Subcutaneous abdominal adipose tissue (tissue), 5 donors: ENCODE measurements around the gene CYBC1.

ENCODE experiments used
- H3K27ac ChIP-seq: one replicate; pipeline ENCODE4 v1.7.0; 2013; ENCODE audit warnings: low read depth, mild to moderate bottlenecking, inconsistent platforms, low read length, moderate library complexity
- H3K27me3 ChIP-seq, 5 donors: one replicate each; pipeline ENCODE4 v1.7.0; 2013; ENCODE audit warnings: low read length in 5 of 5, inconsistent platforms in 1 of 5; ENCODE audit not compliant: control insufficient read depth in 5 of 5, insufficient read depth in 4 of 5
- H3K36me3 ChIP-seq, 5 donors: one replicate each; pipeline ENCODE4 v1.7.0; 2013; ENCODE audit warnings: low read length in 5 of 5; ENCODE audit not compliant: control insufficient read depth in 5 of 5, insufficient read depth in 5 of 5
- H3K4me1 ChIP-seq, 5 donors: one replicate each; pipeline ENCODE4 v1.7.0; 2013; ENCODE audit warnings: low read length in 5 of 5, mild to moderate bottlenecking in 3 of 5, moderate library complexity in 1 of 5; ENCODE audit not compliant: control insufficient read depth in 5 of 5, insufficient read depth in 5 of 5
- H3K4me3 ChIP-seq, 5 donors: one replicate each; pipeline ENCODE4 v1.7.0; 2013; ENCODE audit warnings: low read length in 5 of 5, low read depth in 1 of 5
- H3K9ac ChIP-seq, 5 donors: one replicate each; pipeline ENCODE4 v1.7.0; 2013; ENCODE audit warnings: low read length in 5 of 5, mild to moderate bottlenecking in 4 of 5, moderate library complexity in 3 of 5
- H3K9me3 ChIP-seq, 5 donors: one replicate each; pipeline ENCODE4 v1.7.0; 2013; ENCODE audit warnings: low read length in 5 of 5; ENCODE audit not compliant: control insufficient read depth in 5 of 5
- donor health status: healthy.
- donor health status: healthy.
- donor health status: healthy.
- donor health status: healthy.
- donor health status: healthy.

Gene CYBC1

GRCh38 chr17:82442643-82443464 lies 7.7 kb downstream of the CYBC1 start:
- Histone ChIP-seq H3K27me3 (no peaks in the 10 kb centered on the region), H3K9me3 (no peaks in the 10 kb centered on the region), H3K36me3 (peaks cover 0 to 49% (median 31%) of the 10 kb centered on the region in 5 donors), H3K4me3 (no peak overlapping the region), H3K9ac (peak overlapping the region in 1 of 5 donors; percentile 35), H3K27ac (no peak overlapping the region), H3K4me1 (peaks cover 0 to 60% (median 30%) of the 10 kb centered on the region in 5 donors)

- Histone ChIP-seq H3K27me3 (no peaks in the 10 kb centered on the region), H3K4me3 (no peak overlapping the region), H3K9ac (peak overlapping the region in 1 of 5 donors; percentile 35), H3K9me3 (no peaks in the 10 kb centered on the region), H3K27ac (no peak overlapping the region), H3K36me3 (peaks cover 0 to 59% (median 30%) of the 10 kb centered on the region in 5 donors), H3K4me1 (peaks cover 0 to 60% (median 30%) of the 10 kb centered on the region in 5 donors)
Measured at GRCh38 chr17:82441691-82442487, 8.7 kb downstream of the CYBC1 start.

- Histone ChIP-seq H3K36me3 (peaks cover 0 to 61% (median 38%) of the 10 kb centered on the region in 5 donors), H3K9me3 (no peaks in the 10 kb centered on the region), H3K27ac (peak overlapping the region; percentile 23), H3K4me1 (peaks cover 0 to 57% (median 26%) of the 10 kb centered on the region in 5 donors), H3K4me3 (peak overlapping the region in 1 of 5 donors; percentile 17), H3K27me3 (no peaks in the 10 kb centered on the region), H3K9ac (no peak overlapping the region)
Measured at GRCh38 chr17:82440991-82441627, 9.4 kb downstream of the CYBC1 start.

GRCh38 chr17:82440469-82440981 lies 10.0 kb downstream of the CYBC1 start:
- Histone ChIP-seq H3K27me3 (no peaks in the 10 kb centered on the region), H3K4me3 (peak overlapping the region in 1 of 5 donors; percentile 17), H3K9me3 (no peaks in the 10 kb centered on the region), H3K4me1 (peaks cover 0 to 51% (median 24%) of the 10 kb centered on the region in 5 donors), H3K27ac (peak overlapping the region; percentile 23), H3K36me3 (peaks cover 0 to 60% (median 43%) of the 10 kb centered on the region in 5 donors), H3K9ac (no peak overlapping the region)

- Histone ChIP-seq H3K9ac (no peak overlapping the region), H3K36me3 (peaks cover 0 to 58% (median 47%) of the 10 kb centered on the region in 5 donors), H3K4me1 (peaks cover 0 to 45% (median 18%) of the 10 kb centered on the region in 5 donors), H3K27ac (no peak overlapping the region), H3K4me3 (no peak overlapping the region), H3K27me3 (no peaks in the 10 kb centered on the region), H3K9me3 (no peaks in the 10 kb centered on the region)
Measured at GRCh38 chr17:82439829-82440365, 10.7 kb downstream of the CYBC1 start.

- Histone ChIP-seq H3K27me3 (no peaks in the 10 kb centered on the region), H3K36me3 (peaks cover 0 to 52% (median 42%) of the 10 kb centered on the region in 5 donors), H3K9me3 (no peaks in the 10 kb centered on the region), H3K27ac (no peak overlapping the region), H3K4me3 (no peak overlapping the region), H3K4me1 (peaks cover 0 to 39% (median 18%) of the 10 kb centered on the region in 5 donors), H3K9ac (no peak overlapping the region)
Measured at GRCh38 chr17:82439194-82439828, 11.2 kb downstream of the CYBC1 start.

- H3K9ac ChIP-seq: no peak overlapping the region
- H3K36me3 ChIP-seq: peaks cover 0 to 45% (median 40%) of the 10 kb centered on the region in 5 donors
- H3K27me3 ChIP-seq: no peaks in the 10 kb centered on the region
- H3K4me1 ChIP-seq: peaks cover 0 to 32% (median 13%) of the 10 kb centered on the region in 5 donors
- H3K27ac ChIP-seq: no peak overlapping the region
- H3K9me3 ChIP-seq: no peaks in the 10 kb centered on the region
- no peak overlapping the region for H3K4me3 ChIP-seq
Measured at GRCh38 chr17:82438401-82439193, 12.0 kb downstream of the CYBC1 start.

GRCh38 chr17:82437325-82437668 lies 13.3 kb downstream of the CYBC1 start:
- Histone ChIP-seq H3K27ac (no peak overlapping the region), H3K9me3 (no peaks in the 10 kb centered on the region), H3K9ac (no peak overlapping the region), H3K4me1 (peaks cover 0 to 19% (median 5%) of the 10 kb centered on the region in 5 donors), H3K27me3 (no peaks in the 10 kb centered on the region), H3K36me3 (peaks cover 0 to 36% (median 29%) of the 10 kb centered on the region in 5 donors), H3K4me3 (no peak overlapping the region)
